Motor neuron (in vitro differentiated cells): ENCODE data around the gene HRK. TPM values are rescaled to one million over a fixed set of nuclear protein-coding genes. Genes with fewer than 3 reads are reported as not detected.

Experiments
- ATAC-seq, 8 experiments: fragments of 200-7000 bp; cut with Tn5 transposase; replicated peaks in 6 of 8; 2 replicates each; pipeline ENCODE4 v1.8.0; 2021; ENCODE audit warnings: mild to moderate bottlenecking in 8 of 8, moderate library complexity in 8 of 8
- H3K27ac ChIP-seq, 2 donors: fragments of 250-450 bp; sonication (Bioruptor Pico); 2 replicates each; pipeline ENCODE4 v1.9.0; 2021; ENCODE audit warnings: antibody characterized with exemption in 2 of 2, mild to moderate bottlenecking in 2 of 2, moderate library complexity in 1 of 2
- H3K4me1 ChIP-seq, 2 donors: fragments of 250-450 bp; sonication (Bioruptor Pico); replicated peaks in 1 of 2; 2 replicates each; pipeline ENCODE4 v1.6.1; 2021; ENCODE audit warnings: antibody characterized with exemption in 2 of 2, mild to moderate bottlenecking in 2 of 2, moderate library complexity in 1 of 2
- H3K4me3 ChIP-seq, 5 donors: fragments of 250-450 bp; sonication (Bioruptor Pico); 2 replicates each; pipeline ENCODE4 v1.9.0; 2021; ENCODE audit warnings: antibody characterized with exemption in 5 of 5, mild to moderate bottlenecking in 5 of 5, moderate library complexity in 4 of 5
- WGBS, 10 experiments: fragments of 450-650 bp; shearing (Covaris generic); methylation state at CpG; one replicate each; pipeline ENCODE4 v1.0.0; 2022; 5-methylcytosine and 5-hydroxymethylcytosine counted together
- in situ Hi-C, 9 experiments: fragments of 400-800 bp; cut with MboI; loops; one replicate each; pipeline ENCODE4 v1.15.0; 2021; ENCODE audit warnings: low sequenced_read_pairs in 9 of 9, low pct_unique_long_range_greater_than_20kb in 2 of 9; ENCODE audit not compliant: unreplicated experiment in 9 of 9
- total RNA-seq, 8 experiments: library from RNA; unstranded; fragments of 300-600 nt; gene quantifications; 2 replicates each; pipeline versions ENCODE4 v1.2.3 to v1.2.4, GENCODE V29; 2022

Gene HRK
- 1 to 10 TPM in 5 of 8 experiments, under 1 TPM in 3; 0.13 to 9.7 (median 4.4) TPM for total RNA-seq

DNA sequence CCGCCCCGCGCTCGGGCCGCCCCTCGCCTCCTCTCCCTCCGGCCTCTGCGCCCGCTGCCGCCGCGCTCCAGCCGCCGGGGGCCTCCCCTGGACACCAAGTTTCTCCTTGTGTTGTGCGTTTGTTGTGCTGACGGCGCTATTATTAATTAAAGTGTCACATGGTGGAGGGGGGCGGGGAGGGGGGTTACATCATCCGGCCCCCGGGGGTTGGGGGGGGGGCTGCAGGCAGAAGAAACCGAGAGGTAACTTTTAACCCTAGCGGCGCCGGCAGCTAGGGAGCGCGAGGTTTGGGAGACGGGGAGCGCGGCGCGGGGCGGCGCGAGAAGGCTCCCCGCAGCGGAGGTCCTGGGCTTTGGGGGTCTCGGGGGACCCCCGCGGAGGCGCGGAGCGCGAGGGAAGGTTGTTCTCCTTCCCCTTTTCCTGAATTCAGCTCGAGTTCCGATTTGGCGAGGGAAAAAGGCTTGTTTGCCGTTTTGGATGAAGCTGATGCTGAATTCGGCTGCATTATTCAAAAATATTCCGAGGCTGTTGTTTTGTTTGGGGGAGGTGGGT is at the start of gene HRK:
Gene HRK (minus strand): TSS at position 117 of the 552 bp plus-strand sequence. CDS start 134 bp downstream, outside the sequence.
- Histone ChIP-seq H3K27ac (peak within 1 kb of the TSS in 1 of 2 donors; percentile 14), H3K4me3 (peak within 1 kb of the TSS; percentile 43 to 58 (median 58)), H3K4me1 (peaks cover 14 to 28% of the 10 kb centered on the region in 2 donors)
- WGBS, 10 experiments: 0 to 17% (median 0%) methylated on average over 1 to 12 of the region's 49 CpGs; no CpG with 5 or more reads in 5 of the 10 experiments
- peak in 3 of 8 experiments; percentile 14 to 62 (median 16) for ATAC-seq
- in situ Hi-C loops: loop anchor here in 5 of 9 experiments (10.0 to 25.0 kb wide), 3 partner anchors 94 to 177 kb away; no protein-coding TSS in a partner anchor

DNA sequence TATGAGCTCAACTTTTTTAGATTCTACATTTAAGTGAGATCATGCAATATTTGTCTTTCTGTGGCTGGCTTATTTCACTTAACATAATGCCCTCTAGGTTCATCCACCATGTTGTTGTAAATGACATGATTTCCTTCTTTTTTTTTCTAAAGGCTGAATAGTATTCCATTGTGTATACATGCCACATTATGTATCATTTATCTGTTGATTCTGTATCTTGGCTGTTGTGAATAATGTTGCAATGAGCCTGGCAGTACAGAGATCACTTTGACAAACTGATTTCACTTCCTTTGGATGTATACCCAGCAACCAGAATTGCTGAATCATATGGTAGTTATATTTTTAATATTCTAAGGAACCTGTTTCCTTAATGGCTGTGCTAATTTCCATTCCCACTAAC is 48.6 kb upstream of the HRK start:
- Histone ChIP-seq H3K27ac (no peak overlapping the region), H3K4me3 (no peak overlapping the region), H3K4me1 (peaks cover 0 to 5% of the 10 kb centered on the region in 2 donors)
- ATAC-seq: no peak
- in situ Hi-C loops: no loop called here

DNA sequence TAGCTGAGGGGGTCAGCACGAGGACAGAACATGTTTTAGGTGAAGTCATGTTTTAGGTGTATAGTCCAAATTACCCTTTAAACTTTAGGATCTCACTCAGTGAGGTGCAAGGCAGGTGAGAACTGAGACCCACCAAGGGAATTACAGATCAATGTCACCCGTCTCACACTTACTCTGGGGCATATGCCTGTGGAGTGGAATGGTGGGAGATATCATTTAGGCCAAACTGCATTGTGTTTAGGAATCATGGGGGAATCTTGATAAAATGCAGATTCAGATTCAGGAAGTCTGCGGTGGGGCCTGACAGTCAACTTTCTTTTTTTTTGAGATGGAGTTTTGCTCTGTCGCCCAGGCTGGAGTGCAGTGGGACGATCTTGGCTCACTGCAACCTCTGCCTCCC is 47.3 kb upstream of the HRK start:
- ATAC-seq: no peak
- in situ Hi-C loops: no loop called here
- H3K4me3 ChIP-seq: no peak overlapping the region
- 92 to 100% (median 100%) methylated on average over 1 to 5 of the region's 5 CpGs; no CpG with 5 or more reads in 4 of the 10 experiments for WGBS, 10 experiments
- peaks cover 0 to 5% of the 10 kb centered on the region in 2 donors for H3K4me1 ChIP-seq
- no peak overlapping the region for H3K27ac ChIP-seq

DNA sequence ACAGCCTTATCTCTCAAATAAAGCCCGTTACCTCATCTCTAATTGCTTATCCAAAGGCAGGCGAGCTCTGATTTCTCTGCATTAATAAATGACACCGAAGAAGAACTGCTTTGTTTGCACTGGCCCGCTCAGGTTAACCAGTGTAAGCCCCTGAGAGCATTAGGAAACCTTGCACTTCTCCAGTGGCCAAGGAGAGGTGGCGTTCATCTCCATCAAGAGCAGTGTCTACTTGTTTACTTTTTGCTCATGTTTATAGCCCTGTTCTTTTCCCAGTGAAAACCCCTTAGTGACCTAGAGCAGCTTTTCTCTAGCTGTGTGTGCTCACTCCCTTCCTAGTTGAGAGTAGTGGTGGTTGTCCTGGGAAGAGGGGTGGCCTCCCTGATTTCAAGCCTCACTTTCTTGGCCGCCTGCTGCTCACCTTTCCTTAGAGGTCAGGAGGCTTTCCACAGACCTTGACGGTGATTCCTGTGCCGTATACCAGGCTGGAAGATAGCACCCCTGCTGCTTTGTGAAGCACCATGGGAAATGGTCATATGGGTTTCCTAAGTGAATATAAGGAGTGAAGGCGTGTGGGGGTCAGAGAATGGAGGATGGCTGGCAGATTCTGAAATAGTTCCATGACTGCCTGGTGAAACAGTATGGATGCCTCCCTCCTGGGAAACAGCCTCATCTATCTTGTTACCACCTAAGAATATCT is 46.2 kb upstream of the HRK start:
- peaks cover 0 to 5% of the 10 kb centered on the region in 2 donors for H3K4me1 ChIP-seq
- ATAC-seq: peak in 2 of 8 experiments; percentile 31 to 76
- no peak overlapping the region for H3K4me3 ChIP-seq
- in situ Hi-C loops: no loop called here
- H3K27ac ChIP-seq: no peak overlapping the region
- WGBS, 10 experiments: 83 to 100% (median 91%) methylated on average over 2 to 6 of the region's 9 CpGs; no CpG with 5 or more reads in 4 of the 10 experiments

DNA sequence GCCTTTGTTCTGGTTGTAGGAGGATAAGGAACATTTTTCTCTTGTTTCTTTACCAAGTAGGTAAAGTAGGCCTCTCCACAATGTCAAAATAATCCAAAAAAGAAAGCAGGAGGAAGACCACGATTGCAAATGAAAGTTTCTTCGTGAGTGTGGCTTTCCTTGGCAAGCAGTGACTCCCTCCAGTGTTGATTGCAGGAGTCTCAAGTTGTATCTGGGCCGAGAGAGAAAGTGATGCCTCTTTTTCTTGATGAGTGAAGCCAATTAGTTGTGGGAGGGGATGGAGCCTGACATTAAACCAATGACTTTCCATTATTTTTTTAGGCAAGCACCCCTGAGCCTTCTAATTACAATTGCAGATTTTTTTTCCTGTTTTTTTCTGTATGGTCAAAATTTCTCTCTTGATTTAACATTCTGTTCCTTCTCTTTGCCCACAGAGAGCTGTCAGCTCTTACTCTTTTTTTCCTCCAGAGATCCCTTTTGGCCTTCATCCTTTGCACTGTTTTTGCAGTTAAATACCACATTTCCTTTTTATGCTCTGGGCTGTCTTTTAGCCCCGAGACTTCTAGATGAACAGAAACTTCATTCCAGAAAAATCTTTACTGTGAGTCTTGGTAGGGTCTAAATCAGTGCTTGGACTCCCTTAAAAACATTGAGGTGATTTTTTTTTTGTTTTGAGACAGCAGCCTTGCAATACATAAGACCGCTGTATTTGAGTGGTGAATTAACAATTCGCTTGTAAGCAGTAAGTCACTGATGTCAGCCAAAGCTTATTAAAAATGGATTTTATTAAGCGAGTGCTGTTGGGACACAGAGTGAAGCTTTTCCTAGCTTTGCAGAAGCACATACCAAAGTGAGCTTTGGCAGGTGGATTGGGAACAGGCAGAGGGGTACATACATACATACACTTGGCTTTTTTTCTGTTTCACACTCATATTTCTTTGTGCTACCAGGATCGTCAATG is 45.3 kb upstream of the HRK start:
- in situ Hi-C loops: no loop called here
- Histone ChIP-seq H3K4me3 (no peak overlapping the region), H3K4me1 (peaks cover 0 to 5% of the 10 kb centered on the region in 2 donors), H3K27ac (no peak overlapping the region)
- WGBS, 10 experiments: 38 to 94% (median 76%) methylated on average over 3 to 8 of the region's 8 CpGs
- no peak for ATAC-seq

DNA sequence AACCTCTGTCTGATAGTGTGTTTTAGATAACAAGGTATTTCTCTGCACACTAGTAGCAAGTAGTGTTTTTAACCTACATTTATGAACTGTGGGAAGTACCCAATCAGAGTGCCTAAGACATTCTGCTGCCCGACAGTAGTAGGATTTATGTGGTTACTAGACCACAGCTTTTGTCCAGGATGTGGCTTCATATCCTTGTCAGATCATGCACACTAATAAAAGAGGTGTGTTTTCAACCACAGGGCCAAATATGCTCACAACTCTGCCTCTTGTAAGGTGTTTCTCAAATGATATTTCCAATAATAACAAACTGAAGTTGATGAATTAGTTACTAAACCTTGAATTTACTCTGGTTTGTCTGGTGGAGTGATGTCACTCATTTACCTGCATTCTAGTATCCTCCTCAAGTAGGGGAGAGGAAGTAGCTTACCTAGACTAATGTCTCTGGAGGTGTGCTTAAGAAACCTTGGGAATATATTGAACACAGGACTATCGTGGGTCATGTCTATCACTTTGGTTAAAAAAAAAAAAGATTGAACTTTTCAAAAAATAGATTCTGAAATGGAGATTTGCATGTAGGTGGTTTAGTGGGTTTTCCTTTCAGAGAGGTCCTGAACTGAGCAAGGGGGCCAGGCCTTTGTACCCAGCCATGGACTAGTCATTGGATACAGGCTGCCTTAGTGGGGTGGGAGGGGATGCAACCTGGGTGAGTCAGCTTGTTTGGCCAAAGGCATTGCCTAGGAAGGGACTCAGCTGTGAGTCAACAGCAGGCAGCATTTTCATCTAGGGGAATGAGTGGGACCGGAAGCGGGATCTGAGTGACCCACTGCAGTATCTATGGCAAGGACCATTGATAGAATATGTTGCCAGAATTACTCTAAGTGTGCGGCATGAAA is 43.6 kb upstream of the HRK start:
- ATAC-seq: peak in 5 of 8 experiments; percentile 56 to 93 (median 83)
- in situ Hi-C loops: no loop called here
- WGBS, 10 experiments: 67 to 100% (median 83%) methylated on average over 1 to 5 of the region's 5 CpGs; no CpG with 5 or more reads in 2 of the 10 experiments
- Histone ChIP-seq H3K27ac (no peak overlapping the region), H3K4me1 (peaks cover 0 to 5% of the 10 kb centered on the region in 2 donors), H3K4me3 (no peak overlapping the region)

DNA sequence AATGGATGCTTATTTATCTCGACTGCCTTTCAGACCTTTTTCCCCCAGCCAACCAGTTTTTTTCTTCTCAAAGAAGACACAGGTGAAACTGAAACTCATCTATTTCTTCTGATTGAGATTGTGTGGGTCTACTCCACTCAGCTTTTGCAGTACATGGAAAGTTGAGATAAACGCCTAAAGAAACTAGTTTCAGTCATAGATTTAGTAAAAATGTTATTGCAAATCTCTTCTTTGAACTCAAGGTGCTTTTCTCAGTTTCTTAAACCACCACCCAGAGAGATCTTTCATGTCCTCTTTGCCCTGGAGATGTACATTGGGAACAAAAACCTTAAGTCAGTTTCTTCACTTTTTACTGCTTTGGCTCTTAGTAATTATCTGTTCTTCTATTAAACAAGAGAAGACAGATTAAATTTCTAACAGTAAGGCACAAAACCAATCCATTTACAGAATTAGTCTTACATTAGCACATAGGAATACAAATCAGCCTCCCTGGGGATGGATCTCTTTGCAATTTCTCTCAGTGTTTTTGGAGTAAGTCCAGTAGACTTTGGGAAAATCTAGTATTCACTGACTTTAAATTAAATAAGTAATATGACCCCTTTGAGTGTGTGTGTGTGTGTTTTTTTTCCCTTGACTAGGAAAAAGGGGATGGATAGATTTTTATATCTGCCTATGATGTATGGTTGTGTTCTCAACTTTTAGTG is 41.1 kb upstream of the HRK start:
- in situ Hi-C loops: no loop called here
- Histone ChIP-seq H3K4me1 (peaks cover 0 to 5% of the 10 kb centered on the region in 2 donors), H3K27ac (no peak overlapping the region), H3K4me3 (no peak overlapping the region)
- 50 to 100% (median 93%) methylated on average over 1 to 2 of the region's 2 CpGs; no CpG with 5 or more reads in 3 of the 10 experiments for WGBS, 10 experiments
- peak in 1 of 8 experiments; percentile 42 for ATAC-seq

DNA sequence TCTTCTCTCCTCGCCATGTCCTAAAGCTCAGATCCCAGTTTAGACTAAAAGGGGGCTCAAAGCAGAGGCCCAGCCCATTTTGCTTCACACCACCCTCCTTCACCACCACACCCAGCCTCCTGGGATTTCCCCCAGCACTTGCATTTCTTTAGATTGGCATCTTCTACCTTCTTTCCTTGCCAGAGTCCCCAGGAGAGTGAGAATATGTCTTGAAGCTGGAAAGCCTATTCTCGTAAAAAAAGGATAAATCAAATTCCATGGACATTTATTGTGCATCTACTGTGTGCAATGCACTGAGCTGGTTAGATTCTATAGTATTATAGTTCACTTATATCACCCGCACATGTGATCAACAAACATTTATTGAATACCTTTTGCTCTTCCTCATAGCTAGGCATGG is 39.7 kb upstream of the HRK start:
- in situ Hi-C loops: no loop called here
- Histone ChIP-seq H3K4me3 (no peak overlapping the region), H3K27ac (no peak overlapping the region), H3K4me1 (peaks cover 0 to 4% of the 10 kb centered on the region in 2 donors)
- ATAC-seq: no peak
- WGBS, 10 experiments: 73 to 100% (median 95%) methylated on average over 1 to 3 of the region's 3 CpGs; no CpG with 5 or more reads in 2 of the 10 experiments

DNA sequence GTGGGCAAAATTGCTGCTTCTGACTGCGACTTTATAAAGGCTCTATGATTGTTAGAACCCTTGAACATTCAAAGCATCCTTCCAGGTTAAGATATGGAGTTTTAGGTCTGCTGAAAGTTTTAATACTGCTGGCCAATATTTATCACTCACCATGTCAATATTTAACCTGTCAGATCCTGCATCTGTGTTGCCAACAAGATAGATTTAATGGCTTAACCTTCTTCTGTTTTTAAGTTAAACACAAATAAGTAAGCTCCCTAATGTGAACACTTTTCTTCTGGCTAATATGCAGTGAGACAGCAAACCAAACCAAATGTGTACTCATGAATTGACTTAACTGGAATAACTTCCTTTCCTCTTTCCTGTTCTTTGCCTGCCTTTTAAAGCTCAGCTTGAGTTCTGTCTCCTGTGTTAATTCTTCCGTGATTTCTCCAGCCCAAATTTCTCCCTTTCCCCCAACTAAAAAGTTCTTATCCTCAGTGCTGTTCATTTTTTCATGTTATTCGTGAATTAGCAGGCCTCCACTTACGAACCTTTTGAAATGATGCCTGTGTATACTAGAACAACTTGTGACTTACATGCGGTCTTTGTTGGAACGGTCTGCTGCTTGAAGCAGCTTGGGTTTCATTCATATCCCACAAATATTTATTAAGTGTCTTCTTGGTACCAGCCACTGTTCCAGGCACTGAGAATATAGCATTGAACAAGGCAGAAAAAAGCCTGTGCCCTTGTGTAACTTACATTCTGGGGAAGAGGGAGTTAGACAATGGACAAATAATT is 38.7 kb upstream of the HRK start:
- ATAC-seq: no peak
- 42 to 100% (median 86%) methylated on average over 3 to 6 of the region's 6 CpGs for WGBS, 10 experiments
- Histone ChIP-seq H3K4me1 (peaks cover 0 to 4% of the 10 kb centered on the region in 2 donors), H3K27ac (no peak overlapping the region), H3K4me3 (no peak overlapping the region)
- in situ Hi-C loops: no loop called here

DNA sequence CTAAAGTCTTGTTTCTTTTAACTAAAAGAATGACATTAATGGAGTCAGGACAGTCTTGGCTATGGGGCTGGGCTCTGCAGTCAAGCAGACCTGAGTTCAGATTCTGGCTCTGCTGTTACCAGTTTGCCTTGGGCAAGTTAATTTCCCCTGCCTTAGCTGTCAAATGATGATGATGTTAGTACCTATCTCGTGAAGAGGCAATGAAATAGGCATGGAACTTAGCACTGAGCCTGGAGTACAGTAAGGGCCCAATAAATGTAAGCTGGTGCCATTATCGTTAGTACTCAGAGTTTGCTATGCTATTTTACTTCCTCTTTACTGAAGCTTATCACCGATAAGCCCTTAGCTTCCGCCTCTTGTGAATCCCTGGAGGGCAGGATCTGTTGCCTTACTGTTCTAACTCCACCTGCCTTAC is 38.0 kb upstream of the HRK start:
- Histone ChIP-seq H3K4me1 (peaks cover 0 to 4% of the 10 kb centered on the region in 2 donors), H3K27ac (no peak overlapping the region)
- in situ Hi-C loops: no loop called here

DNA sequence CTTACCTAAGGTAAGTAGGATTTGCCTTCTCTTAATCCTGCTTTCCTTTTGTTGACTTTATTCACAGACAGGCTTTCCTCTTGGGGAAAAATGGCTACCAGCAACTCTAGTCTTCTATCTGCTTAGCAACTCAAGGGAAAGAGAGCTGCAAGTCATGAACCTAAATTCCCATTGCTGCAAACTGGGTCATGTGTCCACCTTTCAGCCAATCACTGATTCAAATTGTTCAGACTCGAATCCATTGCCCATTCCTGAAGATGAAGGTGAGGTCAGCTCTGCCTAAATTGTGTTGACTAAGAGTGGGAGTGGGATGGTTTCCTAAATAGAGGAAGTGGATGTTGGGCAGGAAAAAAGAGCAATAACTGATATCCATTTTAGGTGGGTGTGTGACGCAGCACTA is 37.2 kb upstream of the HRK start:
- in situ Hi-C loops: no loop called here
- ATAC-seq: no peak
- Histone ChIP-seq H3K27ac (no peak overlapping the region), H3K4me1 (peaks cover 0 to 4% of the 10 kb centered on the region in 2 donors), H3K4me3 (no peak overlapping the region)
- WGBS, 10 experiments: 60 to 100% (median 100%) methylated on average over 1 to 2 of the region's 2 CpGs; no CpG with 5 or more reads in 2 of the 10 experiments

More for the DNA sequence above, 38.0 kb upstream of the HRK start:
- WGBS, 10 experiments: 61 to 100% (median 90%) methylated on average over 2 to 4 of the region's 4 CpGs; no CpG with 5 or more reads in 2 of the 10 experiments
- no peak for ATAC-seq
- no peak overlapping the region for H3K4me3 ChIP-seq
